SHP77 (cell line): Measurements from ENCODE around the gene ZDHHC8.

Experiments
- DNase-seq, 2 experiments: peaks; one replicate each; lab custom pipeline; 2025; lab: John Stamatoyannopoulos, UW

ZDHHC8 gene

DNA sequence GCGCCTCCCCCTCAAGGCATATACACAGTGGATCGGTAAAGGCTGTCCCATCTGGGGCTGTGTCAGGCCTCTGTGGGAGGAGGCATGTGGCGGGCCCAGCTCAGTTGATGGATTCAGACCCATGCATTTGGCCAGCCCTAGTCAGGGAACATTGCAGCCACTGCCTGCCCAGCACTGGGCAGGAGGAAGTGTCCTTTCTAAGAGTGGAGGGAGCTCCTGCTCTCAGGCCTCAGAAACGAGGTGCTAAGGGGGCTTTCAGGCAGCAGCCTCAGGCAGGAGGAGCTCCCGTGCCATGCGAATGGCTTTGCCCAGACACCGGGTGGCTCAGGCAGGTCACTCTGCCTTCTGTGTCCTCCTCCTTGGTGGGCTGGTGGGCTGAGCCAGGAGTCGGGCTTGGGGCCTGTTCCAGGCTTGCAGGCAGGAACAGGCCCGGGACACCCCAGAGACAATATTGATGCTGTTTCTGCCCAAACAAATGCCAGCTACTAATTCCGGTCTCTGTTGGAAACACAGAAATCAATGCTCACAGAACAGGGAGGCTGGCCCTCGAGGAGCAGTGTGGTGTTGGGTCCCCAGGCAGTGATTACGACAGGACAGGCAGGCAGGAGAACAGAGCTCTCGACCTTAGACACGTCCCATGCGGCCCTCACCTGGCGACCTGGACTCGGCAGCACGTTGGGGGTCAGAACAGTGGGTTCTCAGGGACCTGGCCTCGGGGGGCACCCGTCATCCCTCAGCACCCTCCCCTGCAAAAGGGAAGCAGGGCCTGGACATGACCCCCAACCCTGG lies 61.6 kb downstream of the ZDHHC8 start:
- no peak for DNase-seq

DNA sequence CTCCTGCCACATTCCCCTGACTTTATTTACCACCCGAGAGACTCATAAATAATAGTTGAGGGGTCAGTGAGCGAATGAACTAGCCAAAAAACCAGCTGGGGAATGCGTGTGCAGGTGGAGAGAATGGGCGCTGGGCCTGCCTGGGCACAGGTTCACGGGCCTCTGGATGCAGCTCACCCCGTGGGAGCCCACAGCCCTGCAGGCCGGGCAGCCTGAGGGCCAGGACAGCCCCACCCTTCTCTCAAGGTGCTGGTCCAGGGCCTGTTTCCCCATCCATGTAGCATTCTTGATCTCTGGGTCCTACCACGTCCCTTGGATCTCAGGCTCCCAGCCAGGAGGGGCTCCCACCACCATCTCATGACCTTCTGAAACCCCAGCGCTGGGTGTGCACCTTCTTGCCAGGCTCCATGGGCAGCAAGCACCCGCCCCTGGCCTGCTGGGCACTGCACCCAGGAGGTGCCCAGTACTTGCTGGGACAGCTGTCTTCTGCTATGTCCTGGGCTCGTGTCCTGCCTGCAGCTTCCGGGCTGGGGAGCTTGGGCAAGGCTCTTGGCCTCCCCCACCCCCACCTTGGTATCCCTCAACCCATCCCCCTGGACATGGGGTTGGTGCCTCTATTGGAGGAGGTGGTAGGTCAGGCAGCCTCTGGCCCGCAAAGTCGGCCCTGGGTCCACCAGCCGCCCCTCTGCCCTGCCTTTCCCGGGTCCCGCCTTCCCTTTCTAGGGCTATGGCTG lies 62.3 kb downstream of the ZDHHC8 start:
- no peak for DNase-seq

DNA sequence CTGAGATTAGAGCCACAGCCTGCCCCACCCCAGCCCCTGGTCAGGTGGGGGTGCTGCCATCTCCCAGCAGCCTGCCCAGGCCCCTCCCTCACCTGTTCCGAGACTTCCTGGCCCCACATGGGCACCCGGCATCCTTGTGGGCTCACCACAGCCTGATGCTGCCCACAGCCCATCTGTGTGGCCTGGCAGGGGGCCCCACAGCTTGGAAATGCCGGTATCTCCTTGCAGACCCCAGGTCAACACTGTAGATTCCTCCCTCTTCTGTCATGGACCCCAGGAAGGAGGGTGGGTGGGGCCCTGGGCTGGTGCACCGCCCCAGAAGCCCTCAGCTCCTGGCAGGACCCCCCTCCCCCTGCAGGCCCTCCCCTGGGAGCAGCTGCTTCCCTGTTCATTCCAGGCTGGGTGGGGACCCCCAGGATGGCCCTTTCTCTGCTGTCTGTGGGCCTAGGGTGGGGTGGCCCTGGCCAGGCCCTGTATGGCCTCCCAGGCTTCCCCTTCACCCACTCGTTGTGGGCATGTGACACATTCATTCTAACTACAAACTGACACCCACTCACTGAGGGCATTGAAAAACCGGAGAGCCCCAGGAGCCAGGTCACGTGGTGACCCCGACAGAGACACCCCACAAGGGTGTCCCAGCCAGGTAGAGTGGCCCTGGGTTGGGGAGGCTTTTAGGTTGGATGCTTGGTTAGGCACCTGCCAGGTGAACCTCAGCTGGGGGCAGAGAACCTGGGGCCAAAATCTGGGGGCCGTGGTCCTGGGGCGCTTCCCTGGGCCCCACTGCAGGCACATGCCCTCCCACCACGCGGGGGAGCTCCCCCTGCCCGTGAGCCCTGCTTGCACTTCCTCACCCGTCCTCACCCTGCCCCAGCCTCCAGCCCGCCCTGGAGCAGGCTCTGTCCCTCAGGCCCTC lies 63.3 kb downstream of the ZDHHC8 start:
- DNase-seq = no peak

DNA sequence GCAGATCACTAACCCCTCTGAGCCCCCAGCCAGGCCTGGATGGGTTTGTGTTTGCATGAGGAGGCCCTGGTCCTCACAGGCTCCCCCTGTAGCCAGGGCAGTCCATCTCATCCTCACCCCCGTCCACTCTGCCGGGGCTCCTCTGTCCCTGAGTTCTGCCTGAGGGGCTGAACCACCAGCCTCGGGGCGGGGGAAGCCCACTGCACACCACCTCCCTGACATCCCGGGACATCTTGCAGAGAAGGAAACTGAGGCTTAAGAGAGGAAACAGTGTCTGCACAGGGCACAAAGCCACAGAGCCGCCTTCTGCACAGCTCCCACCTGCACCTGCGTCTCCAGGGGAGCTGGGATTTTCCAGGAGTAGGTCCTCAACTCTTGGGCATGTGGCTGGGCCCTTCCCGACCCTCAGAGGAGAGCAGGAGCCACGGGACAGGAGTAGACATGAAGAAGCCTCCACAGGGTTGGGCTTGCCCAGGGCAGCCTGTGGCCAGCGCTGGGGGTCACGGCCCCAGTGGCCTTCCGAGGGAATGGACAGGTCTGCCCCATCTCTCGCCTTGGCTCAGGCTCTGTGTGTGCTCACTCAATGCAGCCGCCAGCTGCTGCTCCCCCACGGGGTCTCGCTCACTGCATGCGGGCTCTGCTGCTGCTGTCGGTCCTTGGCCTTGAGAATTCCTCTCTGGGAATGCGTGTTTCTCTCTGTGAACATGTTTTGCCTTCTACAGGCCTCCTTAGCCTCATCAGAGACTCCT lies 64.7 kb downstream of the ZDHHC8 start:
- no peak for DNase-seq
